ENCODE results near the gene SOX10. TPM values are rescaled to one million over a fixed set of nuclear protein-coding genes. Genes with fewer than 3 reads are reported as not detected.

SOX10 gene
- total RNA-seq, 1 donor from 2014 or later, result 5.1 TPM

DNA sequence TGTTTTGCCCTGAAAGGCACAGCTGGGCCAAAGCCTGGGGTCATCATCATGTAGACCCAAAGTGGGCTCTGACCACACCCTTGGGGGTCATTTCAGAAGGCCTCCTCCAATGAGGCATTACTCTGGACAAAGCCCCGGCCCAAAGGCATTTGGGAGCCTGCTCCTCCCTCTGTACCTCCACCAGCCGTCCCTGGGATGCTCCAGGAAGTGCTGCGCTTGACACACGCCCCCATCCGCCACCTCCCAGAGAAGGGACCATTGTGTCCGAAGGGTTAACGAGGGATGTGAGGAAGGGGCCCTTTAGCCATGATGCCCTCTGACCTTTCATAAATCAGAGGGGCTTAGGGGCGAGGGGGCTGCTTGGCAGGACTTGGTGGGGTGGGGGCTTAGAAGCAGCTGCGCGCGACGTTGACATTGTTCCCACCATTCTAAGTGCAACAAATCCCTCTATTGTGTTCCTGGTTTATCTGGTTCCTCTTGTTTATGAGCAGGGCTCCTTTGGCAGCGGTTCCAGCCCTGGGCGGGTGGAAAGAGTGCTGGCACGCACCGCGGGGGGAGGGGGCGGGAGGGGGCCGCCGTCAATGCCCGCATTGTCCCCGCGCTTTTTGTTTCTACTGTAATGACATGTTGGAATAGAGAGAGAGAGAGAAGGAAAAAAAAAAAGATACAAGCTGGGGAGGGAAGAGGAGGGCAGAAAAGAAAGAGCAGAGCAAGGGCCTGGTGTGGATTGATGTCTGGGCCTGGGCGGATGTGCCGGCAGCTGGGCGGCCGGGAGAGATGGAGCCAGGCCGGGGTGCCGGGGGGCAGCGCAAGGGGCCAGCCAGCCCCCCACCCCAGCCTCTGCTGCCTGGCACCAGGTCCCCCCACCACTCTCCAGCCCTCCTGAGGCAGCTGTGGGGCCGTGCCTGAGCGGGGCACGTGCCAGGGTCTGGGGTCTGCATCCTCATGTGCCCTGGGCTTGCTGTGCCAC is 32.1 kb upstream of the SOX10 start:
- DNase-seq (ENCODE audit: low spot score), result peak; percentile 62

DNA sequence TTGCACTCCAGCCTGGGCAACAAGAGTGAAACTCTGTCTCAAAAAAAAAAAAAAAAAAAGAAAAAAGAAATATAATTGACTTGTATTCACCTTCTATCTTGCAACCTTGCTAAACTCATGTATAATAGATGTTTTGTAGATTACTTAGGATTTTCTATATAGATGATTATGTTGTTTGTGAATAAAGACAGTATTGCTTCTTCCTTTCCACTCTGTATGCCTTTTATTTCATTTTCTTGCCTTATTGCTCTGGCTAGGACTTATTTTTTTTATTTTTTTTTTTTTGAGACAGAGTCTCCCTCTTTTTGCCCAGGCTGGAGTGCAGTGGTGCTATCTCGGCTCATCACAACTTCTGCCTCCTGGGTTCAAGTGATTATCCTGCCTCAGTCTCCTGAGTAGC is 29.7 kb upstream of the SOX10 start:
- DNase-seq (ENCODE audit: low spot score), result no peak

DNA sequence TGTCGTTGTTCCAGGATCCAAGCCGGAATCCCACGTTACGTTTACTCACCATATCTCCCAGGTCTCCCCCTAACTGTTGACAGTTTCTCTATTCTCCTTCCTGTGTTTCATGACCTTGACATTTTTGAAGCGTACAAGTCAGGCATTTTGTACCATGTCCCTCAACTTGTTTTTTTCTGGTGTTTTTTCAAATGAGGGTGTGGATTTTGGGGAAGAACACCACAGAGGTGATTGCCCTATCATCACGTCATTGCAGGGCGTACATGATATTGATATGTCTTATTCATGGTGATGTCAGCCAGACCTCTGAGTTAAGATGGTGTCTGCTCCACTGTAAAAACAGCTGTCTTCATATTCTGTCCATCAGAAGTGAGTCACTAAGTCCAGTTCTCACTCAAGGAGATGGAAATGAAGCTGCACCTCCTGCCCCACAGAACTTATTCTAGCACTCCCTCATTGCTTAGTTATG is 28.3 kb upstream of the SOX10 start:
- DNase-seq (ENCODE audit: low spot score), result no peak

DNA sequence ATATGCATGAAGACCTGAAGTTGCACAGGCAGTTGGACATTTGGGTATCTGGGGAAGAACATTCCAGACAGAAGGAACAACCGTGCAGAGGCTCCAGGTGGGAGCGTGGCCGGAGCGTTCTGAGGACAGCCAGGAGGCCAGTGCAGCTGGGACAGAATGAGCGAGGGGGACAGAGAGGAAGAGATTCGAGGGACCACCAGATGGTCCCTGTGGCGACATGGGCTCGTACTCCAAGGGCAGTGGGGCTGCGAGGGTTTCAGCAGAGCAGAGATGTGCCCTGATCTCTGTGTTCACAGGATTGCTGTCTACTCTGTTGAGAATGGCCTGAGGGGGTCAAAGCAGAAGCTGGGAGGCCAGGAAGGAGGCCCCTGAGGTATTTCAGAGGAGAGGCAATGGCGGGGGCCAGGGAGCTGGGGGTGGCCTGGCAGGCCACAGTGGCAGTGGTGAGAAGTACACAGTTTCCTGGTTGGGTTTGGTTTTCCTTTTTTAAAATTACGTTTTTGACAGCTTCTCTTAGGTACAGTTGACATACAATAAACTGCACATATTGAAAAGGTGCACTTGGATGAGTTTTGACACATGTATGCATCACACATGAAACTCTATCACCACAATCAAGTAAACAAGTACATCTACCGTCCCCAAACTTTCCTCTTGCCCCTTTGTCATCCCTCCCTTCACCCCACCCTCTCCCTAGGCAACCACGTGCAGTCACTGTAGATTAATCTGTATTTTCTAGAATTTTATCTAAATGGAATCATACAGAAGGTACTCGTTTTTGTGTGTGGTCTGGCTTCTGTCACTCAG is 24.8 kb upstream of the SOX10 start:
- DNase-seq (ENCODE audit: low spot score), result no peak

DNA sequence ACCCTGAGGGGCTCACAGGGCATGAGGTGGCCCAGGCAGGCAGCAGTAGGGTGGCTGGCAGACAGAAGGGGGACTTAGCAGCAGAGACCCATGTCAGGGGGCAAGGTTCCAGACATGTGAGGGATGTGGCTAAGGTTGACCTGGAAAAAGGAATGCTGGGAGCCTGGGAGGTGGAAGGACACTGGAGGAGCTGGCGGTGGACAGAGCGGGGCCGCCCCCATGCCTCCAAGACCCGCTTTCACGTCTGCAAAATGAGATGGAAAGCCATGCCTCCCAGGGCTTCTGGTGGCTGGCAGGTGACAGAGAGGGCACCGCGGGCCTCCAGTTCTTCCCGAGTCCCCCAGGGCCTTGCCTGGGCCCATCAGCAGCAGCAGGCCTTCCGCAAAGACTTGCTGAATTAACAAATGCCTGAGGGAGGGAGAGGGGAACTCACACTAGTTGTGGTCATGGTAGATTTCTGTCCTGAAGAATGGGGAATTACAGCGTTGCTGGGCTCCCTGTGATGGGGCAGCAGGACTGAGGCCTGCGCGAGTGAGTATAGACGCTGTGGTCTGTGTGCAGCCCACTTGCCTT is 23.1 kb upstream of the SOX10 start:
- no peak for DNase-seq (ENCODE audit: low spot score)

DNA sequence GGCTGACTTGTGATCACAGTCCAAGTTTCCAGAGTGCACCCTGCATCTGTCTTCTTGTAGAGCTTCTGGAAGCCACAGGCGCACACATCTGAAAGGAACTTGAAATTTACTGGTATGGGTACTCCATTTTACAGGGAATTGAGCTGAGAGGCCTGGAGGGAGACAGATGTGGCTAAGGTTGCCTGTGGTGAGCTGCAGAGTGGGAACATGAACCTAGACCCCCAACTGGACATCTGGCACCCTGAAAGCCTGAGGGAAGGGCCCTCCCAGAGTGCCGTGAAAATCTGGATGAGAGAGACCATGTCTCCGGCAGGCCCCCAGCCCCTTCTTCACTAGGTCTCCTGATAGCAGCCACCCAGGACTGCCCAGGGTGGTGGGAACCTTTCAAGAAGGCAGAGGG is 22.6 kb upstream of the SOX10 start:
- no peak for DNase-seq (ENCODE audit: low spot score)

DNA sequence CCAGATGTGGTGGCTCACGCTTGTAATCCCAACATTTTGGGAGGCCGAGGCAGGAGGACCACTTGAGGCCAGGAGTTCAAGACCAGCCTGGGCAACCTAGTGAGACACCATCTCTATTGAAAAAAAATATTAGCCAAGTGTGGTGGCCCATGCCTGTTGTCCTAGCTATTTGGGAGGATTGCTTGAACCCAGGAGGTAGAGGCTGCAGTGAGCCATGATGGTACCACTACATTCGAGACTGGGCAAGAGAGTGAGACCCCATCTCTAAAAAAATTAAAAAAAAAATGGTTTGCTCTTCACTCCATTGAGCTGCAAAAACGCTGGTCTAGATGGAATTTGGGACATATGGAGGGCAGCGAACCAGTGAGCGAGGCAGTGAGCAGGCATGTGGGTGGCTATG is 21.6 kb upstream of the SOX10 start:
- no peak for DNase-seq (ENCODE audit: low spot score)

DNA sequence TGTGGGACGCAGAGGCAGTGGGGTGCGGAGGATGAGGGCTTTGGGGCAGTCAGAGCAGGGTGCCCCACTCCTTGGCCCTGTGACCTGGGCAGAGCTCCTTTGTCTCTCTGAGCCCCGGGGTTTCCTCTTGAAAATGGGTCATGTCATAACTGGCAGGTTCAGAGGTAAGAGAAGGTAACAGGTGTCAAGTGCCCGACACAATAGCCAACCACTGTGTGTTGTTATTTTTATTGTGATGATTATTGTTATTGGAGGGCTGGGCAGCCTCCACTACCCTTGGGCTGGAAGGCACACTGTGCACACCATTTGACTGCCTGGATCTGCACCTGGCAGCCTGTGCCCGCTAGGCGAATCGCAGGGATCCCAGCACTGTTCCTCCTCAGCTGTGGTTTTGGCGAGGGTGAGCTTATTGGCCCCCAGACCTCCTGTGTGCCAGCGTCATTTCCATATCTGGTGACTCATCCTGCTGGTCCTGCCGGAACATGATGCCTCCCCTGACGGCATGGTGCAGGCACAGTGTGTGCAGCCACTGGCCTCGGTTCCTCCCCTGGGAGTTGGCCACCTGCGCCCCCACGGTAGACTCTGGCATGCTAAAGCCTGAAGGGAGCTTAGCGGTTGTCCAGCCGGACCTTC is 15.4 kb upstream of the SOX10 start:
- no peak for DNase-seq (ENCODE audit: low spot score)

DNA sequence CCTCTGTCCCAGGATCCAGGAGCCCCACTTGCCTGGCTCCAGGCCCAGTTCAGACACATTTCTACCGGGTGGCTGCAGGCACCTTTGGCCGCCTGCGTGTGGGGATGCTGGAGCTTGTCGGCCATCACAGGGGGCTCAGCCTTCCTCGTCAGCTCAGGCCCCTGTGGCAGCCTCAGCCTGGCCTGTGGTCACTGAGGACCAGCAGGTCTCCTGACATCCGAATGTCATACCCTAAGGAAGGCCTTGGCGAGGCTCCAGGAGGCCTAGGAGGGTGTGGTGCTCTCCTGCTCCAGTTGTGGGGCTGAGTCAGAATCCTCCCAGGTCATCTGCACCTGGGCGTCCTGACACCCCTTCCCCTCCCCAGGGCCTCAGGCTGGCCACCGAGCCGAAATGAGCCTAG is 14.9 kb upstream of the SOX10 start:
- DNase-seq (ENCODE audit: low spot score), result no peak

DNA sequence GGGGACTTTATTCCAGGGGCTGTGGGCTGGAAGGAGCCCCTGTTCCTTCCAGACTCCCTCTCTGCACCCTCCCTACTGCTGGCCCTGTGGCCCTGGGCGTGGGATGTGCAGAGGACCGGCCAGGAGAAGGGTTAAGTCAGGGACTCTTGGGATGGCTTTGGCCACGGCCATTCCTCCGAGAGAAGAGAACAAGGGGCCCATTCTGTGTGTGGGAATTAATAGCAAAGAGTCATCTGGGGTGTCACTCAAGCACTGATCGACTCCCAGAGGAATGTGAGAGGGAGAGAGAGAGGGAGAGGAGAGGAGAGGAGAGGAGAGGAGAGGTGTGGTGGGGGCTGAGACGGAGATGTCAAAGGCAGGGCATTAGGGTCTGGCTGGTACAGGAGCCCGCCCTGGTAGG is 14.2 kb upstream of the SOX10 start:
- no peak for DNase-seq (ENCODE audit: low spot score)

DNA sequence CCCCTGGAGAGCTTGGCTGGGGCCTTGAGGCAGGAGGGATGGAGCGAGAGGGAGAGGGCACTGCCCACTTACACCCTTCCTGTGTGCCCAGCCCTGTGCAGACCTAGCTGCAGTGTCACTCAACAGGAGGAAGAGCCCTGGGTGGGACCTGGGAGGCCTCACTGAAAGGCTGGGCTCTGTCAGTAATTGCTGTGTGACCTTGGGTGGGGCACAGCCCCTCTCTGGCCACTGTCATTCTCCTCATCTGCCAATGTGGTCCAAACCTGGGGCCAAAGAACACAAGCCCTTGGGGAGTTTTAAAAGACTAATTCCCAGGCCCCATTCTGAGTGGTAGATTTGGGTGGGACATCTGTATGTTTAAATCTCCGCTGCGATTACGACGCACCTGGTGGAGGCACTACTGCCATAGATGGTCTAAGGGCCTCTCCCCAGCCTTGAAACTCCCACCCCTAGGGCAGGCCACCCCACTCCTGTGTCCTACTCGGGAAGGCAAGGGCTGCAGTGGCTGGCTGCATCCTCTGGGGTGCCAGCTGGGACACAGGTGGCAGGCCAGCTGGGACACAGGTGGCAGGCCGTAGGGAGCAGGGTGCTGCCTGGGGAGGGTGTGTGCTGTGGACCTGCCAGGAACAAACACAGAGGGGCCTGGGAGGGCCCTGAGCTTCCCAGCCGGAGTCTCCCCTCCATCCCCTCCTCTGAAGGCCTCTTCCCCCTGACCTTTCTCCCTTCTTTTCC is 12.3 kb upstream of the SOX10 start:
- DNase-seq (ENCODE audit: low spot score), result no peak

DNA sequence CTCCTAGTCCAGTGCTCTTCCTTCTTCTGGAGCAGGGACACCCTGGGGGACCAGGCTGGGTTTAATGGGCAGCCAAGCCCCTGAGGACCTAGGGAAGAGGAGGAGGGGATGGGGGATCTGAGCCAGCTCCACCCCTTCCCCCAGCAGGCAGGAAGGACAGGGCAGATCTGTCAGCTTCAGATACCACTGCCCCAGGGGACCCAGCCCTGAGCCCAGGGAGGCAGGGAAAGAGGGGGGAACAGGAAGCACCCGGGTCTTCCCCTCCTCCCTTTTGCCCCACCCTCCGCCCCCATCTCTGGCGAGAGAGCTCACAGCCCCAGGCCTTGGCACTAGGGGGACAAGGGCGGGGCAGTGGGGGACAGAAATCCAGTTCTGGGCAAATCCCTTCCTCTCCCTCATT is 11.7 kb upstream of the SOX10 start:
- DNase-seq (ENCODE audit: low spot score), result no peak

DNA sequence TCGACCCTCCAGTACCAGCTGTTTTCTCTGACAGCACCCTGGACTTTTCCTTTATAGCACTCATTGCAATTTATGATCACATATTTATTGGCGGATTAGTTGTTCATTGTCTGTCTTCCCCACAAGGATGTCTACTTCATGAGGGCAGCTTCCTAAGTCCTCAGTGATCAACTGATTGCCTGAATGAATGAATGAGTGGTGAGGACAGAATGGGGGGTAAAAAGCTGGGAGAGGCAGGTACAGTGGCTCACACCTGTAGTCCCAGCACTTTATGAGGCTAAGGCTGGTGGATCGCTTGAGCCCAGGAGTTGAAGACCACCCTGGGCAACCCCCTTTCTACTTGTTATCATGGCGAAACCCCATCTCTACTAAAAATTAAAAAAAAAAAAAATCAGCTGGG is 11.1 kb upstream of the SOX10 start:
- DNase-seq (ENCODE audit: low spot score), result no peak

DNA sequence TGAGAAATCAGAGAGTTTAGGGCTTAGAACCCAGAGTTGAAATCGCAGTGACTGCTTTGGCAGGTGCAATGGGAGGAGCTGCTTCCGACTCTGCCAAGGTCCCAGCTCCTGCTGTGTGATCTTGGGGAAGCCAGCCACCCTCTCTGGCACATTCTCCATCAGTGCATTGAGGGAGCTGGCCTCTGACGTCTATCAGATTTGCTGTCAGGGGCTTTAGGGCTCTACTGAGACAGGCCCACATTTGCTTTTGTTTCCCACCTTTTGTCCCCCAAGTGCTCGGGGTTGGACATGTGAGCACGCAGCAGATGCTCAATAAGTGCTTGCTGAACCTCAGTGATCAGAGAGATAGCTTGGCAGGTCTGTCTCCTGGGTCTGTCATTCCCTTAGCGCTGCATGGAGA is 10.6 kb upstream of the SOX10 start:
- no peak for DNase-seq (ENCODE audit: low spot score)

DNA sequence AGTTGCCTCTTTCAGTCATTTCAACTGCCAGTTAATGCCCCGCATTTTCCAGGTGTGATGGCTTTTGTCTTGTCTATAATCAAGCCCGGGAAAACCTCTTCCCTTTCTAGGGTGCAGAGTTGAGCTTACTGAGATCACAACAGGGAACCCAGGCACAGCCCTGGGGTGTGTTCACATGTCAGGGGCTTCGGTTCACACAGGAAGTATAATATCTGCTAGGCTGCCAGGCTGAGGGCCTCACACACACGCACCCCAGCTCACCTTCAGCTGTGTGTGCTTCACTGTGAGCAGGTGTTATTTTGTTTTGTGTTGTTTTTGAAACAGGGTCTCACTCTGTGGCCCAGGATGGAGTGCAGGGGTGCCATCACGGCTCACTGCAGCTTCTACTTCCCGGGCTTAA is 9.7 kb upstream of the SOX10 start:
- DNase-seq (ENCODE audit: low spot score), result no peak

DNA sequence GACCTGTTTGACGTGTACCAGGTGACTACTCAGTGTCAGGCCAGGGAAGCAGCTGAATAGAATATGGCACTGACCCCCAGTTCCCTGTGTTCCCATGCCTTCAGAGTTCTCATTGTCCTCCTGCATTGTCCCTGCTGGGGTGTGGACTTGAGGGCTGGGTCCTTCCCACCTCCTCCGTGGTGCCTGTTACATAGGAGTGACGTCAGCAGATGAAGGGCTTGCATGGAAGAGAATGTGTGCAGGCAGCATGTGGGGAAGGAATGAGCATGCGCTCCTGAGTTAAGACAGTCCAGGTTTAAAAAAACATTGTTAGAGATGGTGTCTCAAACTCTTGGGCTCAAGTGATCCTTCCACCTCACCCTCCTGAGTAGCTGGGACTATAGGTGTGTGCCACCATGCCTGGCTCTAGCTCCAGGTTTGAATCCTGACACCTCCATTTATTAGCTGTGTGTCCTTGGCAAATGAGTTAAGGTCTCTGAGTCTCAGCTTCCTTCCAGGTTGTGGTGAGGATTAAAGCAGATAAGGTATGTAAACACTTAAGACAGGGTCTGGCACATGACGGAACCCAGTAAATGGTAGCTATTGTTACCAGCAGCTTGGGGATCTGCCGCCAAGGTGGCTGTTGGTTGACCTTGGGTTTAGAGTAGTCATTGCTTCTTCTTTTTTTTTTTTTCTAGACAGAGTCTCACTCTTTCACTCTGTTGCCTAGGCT is 7.5 kb upstream of the SOX10 start:
- no peak for DNase-seq (ENCODE audit: low spot score)

DNA sequence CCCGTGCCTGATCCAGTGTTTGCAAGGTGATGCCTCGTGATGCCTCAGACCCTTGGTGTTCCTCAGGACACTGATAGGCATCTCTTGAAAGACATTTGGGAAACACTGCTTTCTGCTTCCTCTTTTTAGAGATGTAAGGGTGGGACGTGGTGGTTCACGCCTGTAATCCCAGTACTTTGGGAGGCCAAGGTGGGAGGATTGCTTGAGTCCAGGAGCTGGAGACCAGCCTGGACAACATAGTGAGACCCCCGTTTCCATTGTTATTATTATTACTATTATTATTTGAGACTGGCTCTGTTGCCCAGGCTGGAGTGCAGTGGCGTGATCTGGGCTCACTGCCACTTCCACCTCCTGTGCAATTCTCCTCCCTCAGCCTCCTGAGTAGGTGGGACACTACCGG is 6.5 kb upstream of the SOX10 start:
- no peak for DNase-seq (ENCODE audit: low spot score)

DNA sequence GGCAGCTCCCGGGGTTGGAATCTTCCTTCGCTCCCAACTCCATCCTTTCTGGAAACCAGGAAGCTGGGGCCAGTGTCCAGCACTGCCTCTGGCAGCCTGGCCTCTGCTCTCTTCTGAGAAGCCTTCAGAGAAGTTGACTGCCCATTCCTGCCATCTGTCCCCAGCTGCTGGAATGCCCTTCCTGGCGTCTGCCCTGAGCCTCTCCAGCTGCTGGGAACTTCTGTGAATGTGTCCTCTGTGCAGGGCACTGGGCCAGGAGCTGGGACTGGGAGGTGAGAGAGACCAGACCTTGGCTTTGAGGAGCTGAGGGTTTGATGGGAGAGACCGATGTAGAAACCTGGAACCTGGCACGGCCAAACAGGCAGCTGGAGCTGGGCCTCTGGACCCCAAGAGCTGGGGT is 5.9 kb upstream of the SOX10 start:
- no peak for DNase-seq (ENCODE audit: low spot score)

DNA sequence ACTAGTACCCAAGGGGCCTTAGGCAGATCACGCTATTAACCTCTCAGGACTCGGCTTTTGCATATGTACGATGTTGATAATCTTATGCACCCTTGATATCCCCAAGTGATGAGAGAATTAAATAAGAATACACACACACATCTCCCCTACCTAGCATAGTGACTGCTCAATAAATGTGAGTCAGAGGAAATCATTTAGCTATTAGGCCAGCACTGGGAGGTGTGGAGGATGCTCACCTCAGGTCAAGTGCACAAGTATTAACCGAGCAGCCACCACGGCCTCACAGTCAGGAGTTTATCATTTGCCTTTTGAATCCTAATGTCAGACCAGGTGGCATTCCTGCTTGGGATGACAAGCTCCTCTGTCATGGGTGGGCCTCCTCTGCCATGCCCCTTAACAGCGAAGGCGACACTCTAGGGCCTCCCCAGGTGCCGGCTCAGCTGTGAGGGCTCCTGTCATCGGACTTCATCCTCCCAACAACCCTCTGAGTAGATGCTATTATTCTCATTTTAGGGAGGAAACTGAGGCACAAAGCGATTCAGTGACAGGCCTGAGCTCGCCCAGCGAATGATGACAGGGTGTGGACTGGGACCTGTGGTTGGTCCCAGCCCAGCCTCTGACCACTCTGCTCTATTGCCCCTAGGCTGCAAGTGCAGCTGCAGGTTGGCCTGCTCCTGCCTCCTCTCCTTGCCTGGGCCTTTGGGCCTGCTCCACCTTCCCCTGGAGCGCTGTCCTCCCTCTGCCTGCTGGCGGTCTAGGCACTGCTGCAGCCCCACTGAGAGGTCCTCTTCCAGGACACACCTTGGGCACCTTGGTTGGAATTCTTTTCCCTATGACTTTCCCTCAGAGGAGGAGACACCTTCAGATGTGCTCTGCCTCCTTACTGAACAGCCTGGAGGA is 5.0 kb upstream of the SOX10 start:
- DNase-seq (ENCODE audit: low spot score), result no peak

DNA sequence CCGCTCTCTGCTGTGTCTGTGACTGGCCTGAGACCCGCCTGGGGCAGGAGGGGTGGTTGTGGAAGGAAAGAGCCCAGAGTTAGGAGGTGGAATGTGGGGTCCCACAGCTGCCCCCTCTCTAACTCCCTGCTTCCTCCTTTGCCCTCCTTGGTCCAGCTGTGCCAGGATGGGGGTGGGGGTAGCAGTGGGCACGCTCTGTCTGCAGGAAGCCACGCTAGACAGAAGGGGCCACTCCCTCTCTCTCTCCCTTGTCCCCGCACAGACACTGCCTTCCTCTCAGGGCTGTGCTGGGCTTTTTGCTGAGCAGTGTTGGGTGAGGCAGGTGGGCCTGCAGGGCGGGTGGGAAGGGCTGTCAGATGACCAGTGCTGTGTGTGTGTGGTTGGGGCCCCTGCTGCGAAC is 2.0 kb upstream of the SOX10 start:
- DNase-seq (ENCODE audit: low spot score), result no peak
